GM06990 (cell line): ENCODE measurements around the gene PTPRM.
A peak's percentile ranks its signal among the peaks of the same experiment; 100 is the strongest.

Experiments
- DNase-seq: peaks from one replicate; pipeline ENCODE4 v3.0.0-alpha.2; 2011; ENCODE audit not compliant: insufficient read length; ENCODE audit errors: extremely low read depth
- H3K27me3 ChIP-seq: replicated peaks from 2 replicates; pipeline ENCODE4 v1.6.0; 2011; ENCODE audit warnings: low read length; ENCODE audit not compliant: control insufficient read depth, insufficient read depth
- H3K36me3 ChIP-seq: 2 replicates; pipeline ENCODE4 v1.5.1; 2011; ENCODE audit warnings: low read length; ENCODE audit not compliant: control insufficient read depth, insufficient read depth
- H3K4me3 ChIP-seq: replicated peaks from 2 replicates; pipeline ENCODE4 v1.5.1; 2011; ENCODE audit warnings: low read depth, mild to moderate bottlenecking, control low read depth, low read length
- CTCF ChIP-seq: IDR thresholded peaks from 2 replicates; pipeline ENCODE4 v1.5.1; 2011; ENCODE audit warnings: low read length, control low read depth, mild to moderate bottlenecking, inconsistent platforms; ENCODE audit not compliant: insufficient read depth, poor library complexity, severe bottlenecking

Gene PTPRM

DNA sequence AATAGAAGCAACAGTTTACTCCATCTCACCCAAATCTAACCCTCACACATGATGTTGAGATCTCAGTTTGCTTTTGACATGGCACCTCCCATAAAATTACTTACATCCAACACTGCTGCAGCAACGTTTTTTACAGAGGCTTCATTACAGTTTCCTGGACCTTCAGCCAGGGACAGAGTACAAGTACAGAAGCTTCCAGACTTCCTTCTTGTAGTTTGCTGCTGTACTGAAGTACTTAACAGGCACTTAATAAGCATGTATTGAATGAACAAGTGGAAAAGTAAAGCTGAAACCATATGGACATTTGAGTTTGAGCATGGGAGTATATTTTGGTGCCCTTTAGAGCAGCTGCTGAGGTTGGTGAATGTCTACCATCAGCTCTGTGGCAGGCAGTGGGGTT is 514.2 kb downstream of the PTPRM start:
- no peak for TF ChIP-seq CTCF
- DNase-seq = no peak

GRCh38 chr18:8081872-8082553 is 514.9 kb downstream of the PTPRM start:
- no peaks in the 10 kb centered on the region for H3K27me3 ChIP-seq
- no peak for TF ChIP-seq CTCF
- H3K4me3 ChIP-seq = no peak overlapping the region
- DNase-seq = no peak
- no peaks in the 10 kb centered on the region for H3K36me3 ChIP-seq

More for the DNA sequence above, 514.2 kb downstream of the PTPRM start:
- H3K27me3 ChIP-seq = no peaks in the 10 kb centered on the region
- H3K36me3 ChIP-seq = no peaks in the 10 kb centered on the region
- no peak overlapping the region for H3K4me3 ChIP-seq

DNA sequence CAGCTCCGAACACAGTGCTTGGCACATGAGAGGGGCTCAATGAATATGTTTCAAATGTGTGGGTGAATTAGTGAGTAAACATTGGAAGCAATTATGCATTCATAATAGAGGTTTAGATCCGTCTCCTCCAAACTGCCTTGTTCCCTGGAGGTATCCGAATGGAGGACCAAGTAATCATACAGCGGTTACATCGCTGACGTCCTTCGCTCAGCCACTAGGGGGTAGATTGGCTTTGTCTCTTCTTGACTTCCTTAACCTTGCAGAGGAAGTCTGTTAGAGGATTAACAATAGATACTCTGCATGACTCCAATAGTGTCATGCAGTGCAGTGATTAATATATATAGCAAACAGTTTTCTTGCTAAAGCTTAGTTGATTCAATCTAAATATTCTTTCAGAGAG is 517.0 kb downstream of the PTPRM start:
- no peaks in the 10 kb centered on the region for H3K27me3 ChIP-seq
- no peak for DNase-seq
- H3K36me3 ChIP-seq = no peaks in the 10 kb centered on the region
- peak; percentile 24 for TF ChIP-seq CTCF
- no peak overlapping the region for H3K4me3 ChIP-seq

GRCh38 chr18:8088626-8089025 is 521.5 kb downstream of the PTPRM start:
- no peak overlapping the region for H3K4me3 ChIP-seq
- H3K36me3 ChIP-seq = no peaks in the 10 kb centered on the region
- H3K27me3 ChIP-seq = no peaks in the 10 kb centered on the region
- no peak for TF ChIP-seq CTCF
- DNase-seq = no peak

DNA sequence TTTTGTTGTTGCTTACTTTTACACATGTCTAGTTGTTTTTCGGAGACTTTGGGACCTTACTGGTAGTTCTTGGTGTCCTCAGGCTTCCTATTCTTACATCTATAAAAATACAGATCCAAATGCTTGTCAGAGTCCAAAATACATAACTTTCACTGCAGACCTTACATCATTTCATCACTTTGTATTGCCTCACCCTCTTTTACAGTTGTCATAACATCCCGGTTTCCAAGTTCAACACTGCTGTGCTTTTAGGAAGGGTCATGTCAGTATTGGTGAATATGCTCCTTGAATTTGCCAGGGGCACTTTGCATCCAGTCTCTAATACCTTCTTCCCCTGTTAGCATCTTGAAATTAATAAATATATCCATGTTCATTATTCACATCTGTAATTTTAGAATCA is 523.9 kb downstream of the PTPRM start:
- TF ChIP-seq CTCF = no peak
- DNase-seq = no peak
- no peaks in the 10 kb centered on the region for H3K36me3 ChIP-seq
- no peak overlapping the region for H3K4me3 ChIP-seq
- no peaks in the 10 kb centered on the region for H3K27me3 ChIP-seq

DNA sequence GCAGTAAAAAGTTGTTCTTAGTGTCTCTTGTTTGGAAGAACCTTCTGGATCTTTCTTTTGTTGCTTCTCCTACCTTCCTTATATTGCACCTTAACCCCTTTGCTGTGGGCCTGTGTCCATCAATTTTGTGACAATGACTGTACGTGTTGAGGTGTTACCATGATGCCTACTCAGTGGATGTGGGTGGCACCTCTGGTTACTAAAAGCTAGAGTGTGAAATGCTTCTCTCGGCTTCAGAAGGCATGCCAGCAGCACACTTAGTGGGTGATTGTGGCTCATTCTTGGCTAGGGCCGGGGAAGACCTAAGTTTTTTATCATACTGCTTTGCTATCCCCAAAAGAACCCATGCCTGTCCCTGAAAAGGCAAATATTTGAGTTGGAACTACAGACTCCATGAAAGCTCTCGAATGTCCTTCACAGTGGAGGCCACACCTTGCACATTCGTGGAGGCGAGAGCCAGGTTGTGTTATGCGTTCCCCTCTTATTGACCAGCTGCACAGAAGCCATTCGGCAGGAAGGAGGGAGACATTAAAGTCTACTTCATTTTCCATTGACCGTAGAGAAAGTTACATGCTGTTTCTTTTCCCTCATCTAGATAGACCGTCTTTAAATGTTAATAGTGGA is 528.9 kb downstream of the PTPRM start:
- no peak overlapping the region for H3K4me3 ChIP-seq
- H3K36me3 ChIP-seq = no peaks in the 10 kb centered on the region
- no peak for TF ChIP-seq CTCF
- no peaks in the 10 kb centered on the region for H3K27me3 ChIP-seq
- DNase-seq = no peak
